WTC11 (cell line): Measurements from ENCODE around the gene NDUFS6. TPM values are rescaled to one million over a fixed set of nuclear protein-coding genes. Genes with fewer than 3 reads are reported as not detected.

Experiments
- ATAC-seq: fragments of 200-7000 bp; cut with Tn5 transposase; 2 replicates; pipeline ENCODE4 v1.10.0; 2021; ENCODE audit warnings: mild to moderate bottlenecking, moderate library complexity
- CTCF ChIA-PET: fragments of 300-600 bp; sonication (Branson Sonifier 250); formaldehyde crosslinking; loops from one replicate; lab custom pipeline; 2021; ENCODE audit warnings: antibody characterized with exemption; lab: Charles Lee
- POLR2A ChIA-PET: fragments of 350-600 bp; sonication (Branson Sonifier 250); formaldehyde crosslinking; loops from one replicate; lab custom pipeline; 2021; ENCODE audit warnings: antibody characterized with exemption; lab: Charles Lee
- DNase-seq: peaks from one replicate; pipeline ENCODE4 v3.0.0; 2021; ENCODE audit warnings: low spot score
- H3K27ac Mint-ChIP-seq: 2 replicates; pipeline ENCODE4 v1.8.0; 2021; ENCODE audit warnings: mixed read lengths
- H3K27me3 Mint-ChIP-seq: 2 replicates; pipeline ENCODE4 v1.8.0; 2021; ENCODE audit warnings: low read depth, mild to moderate bottlenecking, moderate library complexity, mixed read lengths
- H3K36me3 Mint-ChIP-seq: 2 replicates; pipeline ENCODE4 v1.8.0; 2021; ENCODE audit warnings: mixed read lengths
- H3K4me1 Mint-ChIP-seq: 2 replicates; pipeline ENCODE4 v1.8.0; 2022; ENCODE audit warnings: mixed read lengths
- H3K4me3 Mint-ChIP-seq: 2 replicates; pipeline ENCODE4 v1.8.0; 2021; ENCODE audit warnings: mild to moderate bottlenecking, moderate library complexity, mixed read lengths
- H3K9me3 Mint-ChIP-seq: 2 replicates; pipeline ENCODE4 v1.8.0; 2021; ENCODE audit warnings: mixed read lengths
- ARID4B ChIP-seq: sonication (generic); formaldehyde crosslinking; IDR thresholded peaks from 2 replicates; pipeline ENCODE4 v1.8.0; 2023; ENCODE audit warnings: missing genetic modification reagents, mild to moderate bottlenecking, borderline replicate concordance
- CBFB ChIP-seq: sonication (generic); formaldehyde crosslinking; IDR thresholded peaks from 2 replicates; pipeline ENCODE4 v1.8.1; 2022; ENCODE audit warnings: mild to moderate bottlenecking, low read depth, missing genetic modification reagents
- ELF4 ChIP-seq: sonication (generic); formaldehyde crosslinking; IDR thresholded peaks from 2 replicates; pipeline ENCODE4 v1.8.1; 2022; ENCODE audit warnings: low read depth, mild to moderate bottlenecking, moderate library complexity, missing genetic modification reagents
- FOXP1 ChIP-seq: sonication (generic); formaldehyde crosslinking; IDR thresholded peaks from 2 replicates; pipeline ENCODE4 v1.8.0; 2022; ENCODE audit warnings: missing genetic modification reagents, mild to moderate bottlenecking, moderate library complexity, borderline replicate concordance
- GABPB1 ChIP-seq: sonication (generic); formaldehyde crosslinking; IDR thresholded peaks from 2 replicates; pipeline ENCODE4 v1.8.1; 2023; ENCODE audit warnings: mild to moderate bottlenecking, missing genetic modification reagents
- NFE2L1 ChIP-seq: sonication (generic); formaldehyde crosslinking; IDR thresholded peaks from 2 replicates; pipeline ENCODE4 v1.8.1; 2023; ENCODE audit warnings: missing genetic modification reagents
- NFYB ChIP-seq: sonication (generic); formaldehyde crosslinking; conservative IDR thresholded peaks from 2 replicates; pipeline ENCODE4 v1.8.0; 2022; ENCODE audit warnings: low read depth, missing genetic modification reagents
- NR1H2 ChIP-seq: sonication (generic); formaldehyde crosslinking; IDR thresholded peaks from 2 replicates; pipeline ENCODE4 v1.9.0; 2021; ENCODE audit warnings: mild to moderate bottlenecking, moderate library complexity, missing genetic modification reagents
- TCF7 ChIP-seq: sonication (generic); formaldehyde crosslinking; IDR thresholded peaks from 2 replicates; pipeline ENCODE4 v1.8.0; 2022; ENCODE audit warnings: mild to moderate bottlenecking, low read depth, missing genetic modification reagents, moderate library complexity
- ZNF263 ChIP-seq: sonication (generic); formaldehyde crosslinking; IDR thresholded peaks from 2 replicates; pipeline ENCODE4 v1.8.1; 2022; ENCODE audit warnings: low read depth, mild to moderate bottlenecking, moderate library complexity, missing genetic modification reagents
- ZNF512 ChIP-seq: sonication (generic); formaldehyde crosslinking; IDR thresholded peaks from 2 replicates; pipeline ENCODE4 v1.8.1; 2022; ENCODE audit warnings: missing genetic modification reagents, borderline replicate concordance
- total RNA-seq: library from RNA; stranded (reverse); gene quantifications from 3 replicates; pipeline ENCODE4 v1.2.3, GENCODE V29; 2021
- TF ChIP-seq, protein P1 (sequence below): fragments of 250-450 bp; sonication (Bioruptor Pico); IDR thresholded peaks from 2 replicates; pipeline ENCODE4 v1.9.0; 2021; ENCODE audit warnings: mild to moderate bottlenecking
- TF ChIP-seq, protein P2 (sequence below): sonication (generic); formaldehyde crosslinking; IDR thresholded peaks from 2 replicates; pipeline ENCODE4 v1.8.0; 2023; ENCODE audit warnings: missing genetic modification reagents
- TF ChIP-seq, protein P3 (sequence below): sonication (generic); formaldehyde crosslinking; IDR thresholded peaks from 2 replicates; pipeline ENCODE4 v1.8.0; 2022; ENCODE audit warnings: mild to moderate bottlenecking, missing genetic modification reagents

Gene NDUFS6
- total RNA-seq, 1 experiment from 2014 or later: 84.3 TPM

DNA sequence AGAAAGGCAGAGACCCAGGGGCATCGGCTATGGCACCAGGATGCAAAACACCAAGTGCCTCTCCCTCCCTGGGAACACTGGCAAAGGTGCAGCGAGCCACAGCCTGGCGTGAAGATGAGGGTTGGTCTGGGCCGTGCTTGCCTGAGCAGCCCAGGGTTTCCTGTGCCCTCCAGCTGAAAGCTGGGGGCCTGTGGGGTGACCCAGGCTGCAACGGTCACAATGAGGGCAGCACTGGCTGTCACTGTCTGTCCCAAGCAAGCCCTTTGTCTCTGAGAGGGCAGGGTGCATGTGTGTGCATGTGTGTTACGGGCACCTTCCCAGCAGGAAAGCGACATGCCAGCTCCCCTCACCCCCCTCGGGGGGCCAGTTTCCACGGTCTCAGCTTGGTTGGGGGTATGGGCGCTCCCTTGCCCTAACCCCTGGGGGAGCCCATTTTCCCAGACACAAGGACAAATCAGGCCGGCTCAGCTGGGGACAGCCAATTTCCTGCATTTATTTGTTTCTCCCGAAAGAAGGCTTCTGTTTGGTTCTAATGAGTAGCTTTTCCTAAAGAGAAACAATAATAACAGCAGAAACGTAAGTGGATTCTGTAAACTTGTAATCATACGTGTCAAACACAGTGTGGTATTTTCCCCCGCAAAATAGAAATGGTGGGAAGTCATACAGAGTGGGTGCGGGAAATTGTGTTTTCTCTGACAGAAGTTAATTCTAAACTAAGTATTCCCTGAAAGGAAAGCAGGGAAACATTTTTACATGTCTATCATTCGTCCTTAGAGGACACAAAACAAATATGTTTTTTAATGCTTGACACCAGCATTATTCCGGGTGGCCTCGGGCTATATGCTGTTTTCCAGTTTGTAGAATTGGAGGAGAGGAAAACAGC is 22.8 kb upstream of the NDUFS6 start:
- H3K9me3 Mint-ChIP-seq: peaks cover 9% of the 10 kb centered on the region
- no peak overlapping the region for H3K4me3 Mint-ChIP-seq
- no peaks in the 10 kb centered on the region for H3K4me1 Mint-ChIP-seq
- ATAC-seq (no peak), DNase-seq (peak; percentile 5)
- no peaks in the 10 kb centered on the region for H3K27me3 Mint-ChIP-seq
- no peak overlapping the region for H3K27ac Mint-ChIP-seq
- no peaks in the 10 kb centered on the region for H3K36me3 Mint-ChIP-seq
- TF ChIP-seq, protein P1, sequence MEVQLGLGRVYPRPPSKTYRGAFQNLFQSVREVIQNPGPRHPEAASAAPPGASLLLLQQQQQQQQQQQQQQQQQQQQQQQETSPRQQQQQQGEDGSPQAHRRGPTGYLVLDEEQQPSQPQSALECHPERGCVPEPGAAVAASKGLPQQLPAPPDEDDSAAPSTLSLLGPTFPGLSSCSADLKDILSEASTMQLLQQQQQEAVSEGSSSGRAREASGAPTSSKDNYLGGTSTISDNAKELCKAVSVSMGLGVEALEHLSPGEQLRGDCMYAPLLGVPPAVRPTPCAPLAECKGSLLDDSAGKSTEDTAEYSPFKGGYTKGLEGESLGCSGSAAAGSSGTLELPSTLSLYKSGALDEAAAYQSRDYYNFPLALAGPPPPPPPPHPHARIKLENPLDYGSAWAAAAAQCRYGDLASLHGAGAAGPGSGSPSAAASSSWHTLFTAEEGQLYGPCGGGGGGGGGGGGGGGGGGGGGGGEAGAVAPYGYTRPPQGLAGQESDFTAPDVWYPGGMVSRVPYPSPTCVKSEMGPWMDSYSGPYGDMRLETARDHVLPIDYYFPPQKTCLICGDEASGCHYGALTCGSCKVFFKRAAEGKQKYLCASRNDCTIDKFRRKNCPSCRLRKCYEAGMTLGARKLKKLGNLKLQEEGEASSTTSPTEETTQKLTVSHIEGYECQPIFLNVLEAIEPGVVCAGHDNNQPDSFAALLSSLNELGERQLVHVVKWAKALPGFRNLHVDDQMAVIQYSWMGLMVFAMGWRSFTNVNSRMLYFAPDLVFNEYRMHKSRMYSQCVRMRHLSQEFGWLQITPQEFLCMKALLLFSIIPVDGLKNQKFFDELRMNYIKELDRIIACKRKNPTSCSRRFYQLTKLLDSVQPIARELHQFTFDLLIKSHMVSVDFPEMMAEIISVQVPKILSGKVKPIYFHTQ: no peak
- TF ChIP-seq CBFB (CRISPR knock-in tag): no peak
- no peak for TF ChIP-seq ZNF263 (CRISPR knock-in tag)
- ChIA-PET POLR2A (no interaction called here), CTCF (no interaction called here)

- TF ChIP-seq, protein P1: no peak
- TF ChIP-seq ZNF512 (CRISPR knock-in tag) (no peak), NFYB (CRISPR knock-in tag) (no peak), NFE2L1 (CRISPR knock-in tag) (no peak), ARID4B (CRISPR knock-in tag) (no peak), NR1H2 (CRISPR knock-in tag) (no peak), GABPB1 (no peak), ELF4 (CRISPR knock-in tag) (no peak), TCF7 (CRISPR knock-in tag) (no peak), FOXP1 (CRISPR knock-in tag) (no peak), ZNF263 (CRISPR knock-in tag) (no peak)
- TF ChIP-seq, protein P2, sequence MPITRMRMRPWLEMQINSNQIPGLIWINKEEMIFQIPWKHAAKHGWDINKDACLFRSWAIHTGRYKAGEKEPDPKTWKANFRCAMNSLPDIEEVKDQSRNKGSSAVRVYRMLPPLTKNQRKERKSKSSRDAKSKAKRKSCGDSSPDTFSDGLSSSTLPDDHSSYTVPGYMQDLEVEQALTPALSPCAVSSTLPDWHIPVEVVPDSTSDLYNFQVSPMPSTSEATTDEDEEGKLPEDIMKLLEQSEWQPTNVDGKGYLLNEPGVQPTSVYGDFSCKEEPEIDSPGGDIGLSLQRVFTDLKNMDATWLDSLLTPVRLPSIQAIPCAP (CRISPR knock-in tag): no peak
- TF ChIP-seq, protein P3, sequence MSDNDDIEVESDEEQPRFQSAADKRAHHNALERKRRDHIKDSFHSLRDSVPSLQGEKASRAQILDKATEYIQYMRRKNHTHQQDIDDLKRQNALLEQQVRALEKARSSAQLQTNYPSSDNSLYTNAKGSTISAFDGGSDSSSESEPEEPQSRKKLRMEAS (CRISPR knock-in tag): no peak
- Mint-ChIP-seq H3K27ac (no peak overlapping the region), H3K9me3 (peaks cover 9% of the 10 kb centered on the region), H3K27me3 (no peaks in the 10 kb centered on the region), H3K4me1 (no peaks in the 10 kb centered on the region), H3K36me3 (no peaks in the 10 kb centered on the region), H3K4me3 (no peak overlapping the region)
- CTCF ChIA-PET: interaction anchor here (0.9 kb wide), 1 partner anchor 29 kb away, joined by 3 read pairs; no protein-coding TSS in a partner anchor
- POLR2A ChIA-PET: no interaction called here
- ATAC-seq (no peak), DNase-seq (peak; percentile 9)
Measured at GRCh38 chr5:1779021-1779680, 22.1 kb upstream of the NDUFS6 start.
